Heart right ventricle (tissue), 16 donors: ENCODE measurements around the gene TSHZ3. TPM values are rescaled to one million over a fixed set of nuclear protein-coding genes. Genes with fewer than 3 reads are reported as not detected.

Source experiments
- ATAC-seq, 8 donors: fragments of 200-7000 bp; cut with Tn5 transposase; one replicate each; pipeline ENCODE4 v1.9.1; 2020; ENCODE audit warnings: mild to moderate bottlenecking in 8 of 8, moderate library complexity in 8 of 8, moderate number of reproducible peaks in 1 of 8
- DNase-seq, 2 donors: peaks; one replicate each; pipeline ENCODE4 v3.0.0-alpha.2; 2020
- H3K27ac ChIP-seq, 10 donors: fragments of 200-600 bp; sonication (generic) in 2 of 10; one replicate each; pipeline versions ENCODE4 v1.5.0 to v1.8.0; 2020 to 2022; ENCODE audit warnings: mild to moderate bottlenecking in 3 of 10
- H3K27me3 ChIP-seq, 7 donors: fragments of 200-600 bp; one replicate each; pipeline ENCODE4 v1.8.0; 2021 to 2022; ENCODE audit warnings: mild to moderate bottlenecking in 2 of 7
- H3K36me3 ChIP-seq, 9 donors: fragments of 200-600 bp; sonication (generic) in 1 of 9; one replicate each; pipeline versions ENCODE4 v1.5.0 to v1.8.0; 2020 to 2022; ENCODE audit warnings: mild to moderate bottlenecking in 2 of 9
- H3K4me1 ChIP-seq, 9 donors: fragments of 200-600 bp; sonication (generic) in 1 of 9; one replicate each; pipeline versions ENCODE4 v1.5.0 to v1.8.0; 2020 to 2022; ENCODE audit warnings: mild to moderate bottlenecking in 4 of 9
- H3K4me3 ChIP-seq, 10 donors: fragments of 200-600 bp; sonication (generic) in 2 of 10; one replicate each; pipeline versions ENCODE4 v1.5.0 to v1.8.0; 2020 to 2022; ENCODE audit warnings: mild to moderate bottlenecking in 7 of 10, moderate library complexity in 2 of 10
- H3K9me3 ChIP-seq, 11 donors: fragments of 200-600 bp in 10 of 11; sonication (generic) in 2 of 11; one replicate each; pipeline versions ENCODE4 v1.5.0 to v1.8.0; 2013 to 2022; ENCODE audit warnings: mild to moderate bottlenecking in 2 of 11, control low read depth in 1 of 11, moderate library complexity in 1 of 11
- WGBS, 2 donors: extraction: QIAGEN DNeasy Blood & Tissue Kit; methylation state at CpG; one replicate each; pipeline ENCODE4 v1.1.7; 2013; ENCODE audit warnings: inconsistent platforms in 1 of 2; 5-methylcytosine and 5-hydroxymethylcytosine counted together
- intact Hi-C, 10 donors: fragments of 100-400 bp; cut with DNase I; formaldehyde crosslinking; loops; one replicate each; pipeline versions ENCODE4 v1.11.1 to v1.14.2; 2022
- polyA plus RNA-seq, 2 donors: library from polyadenylated mRNA; stranded (reverse); fragments of 200-250 nt; gene quantifications; one replicate each; pipeline ENCODE4 v1.2.3, GENCODE V29; 2013
- total RNA-seq, 10 donors: library from RNA; stranded (reverse); fragmentation: NEBNext Ultra II Directional in 3 of 10; extraction: Animal tissue kit (Norgen Biotek cat#: 25700) in 3 of 10; gene quantifications; one replicate each; pipeline versions ENCODE4 v1.2.1 to v1.2.4, GENCODE V29; 2021 to 2023
- TF ChIP-seq, protein P1 (sequence below), 9 donors: fragments of 200-600 bp; sonication (generic) in 2 of 9; IDR thresholded peaks; one replicate each; pipeline versions ENCODE4 v1.5.0 to v1.8.0; 2021 to 2022; ENCODE audit warnings: antibody characterized with exemption in 9 of 9, mild to moderate bottlenecking in 5 of 9, moderate library complexity in 1 of 9
- donor health status: Arrhythmogenic right ventricular cardiomyopathy.
- donor health status: ischemic (EF 13 %, LVEDD 7.1; RV severe dilation, severe dysfunction).
- donor health status: healthy with polysubstance abuse.
- donor health status: DM: no; HTN: yes; CAD: no.
- donor health status: DM: no; HTN: no; CAD: no.
- donor health status: ischemic (EF 25% LVEDD 6.9; RV normal size, moderate dysfunction).
- donor health status: ischemic (EF 25% LVEDD 5.7; RV mildly dilated, moderate dysfunction).
- donor health status: healthy.
- donor health status: DM: yes; HTN: yes; CAD: no.
- donor health status: Ischemic cardiomyopathy.
- donor health status: ischemic (EF 35%, LVEDD 5.7; RV mildly dilated, moderate dysfunction).
- donor health status: nonischemic (EF 11% LVEDD 7.7; RV severe dilation, severe dysfunction).
- donor health status: DM: yes; HTN: yes; CAD: no.
- donor health status: PGD.
- donor health status: ischemic (EF 29% LVEDD 5.4; RV normal size, mild dysfunction).
- donor health status: nonischemic (EF 23%, LVEDD 6.1; RV moderate dilation, normal function).

Gene TSHZ3
- total and polyA plus RNA-seq, 12 donors, result 1.7 to 5.0 (median 3.1) TPM

DNA sequence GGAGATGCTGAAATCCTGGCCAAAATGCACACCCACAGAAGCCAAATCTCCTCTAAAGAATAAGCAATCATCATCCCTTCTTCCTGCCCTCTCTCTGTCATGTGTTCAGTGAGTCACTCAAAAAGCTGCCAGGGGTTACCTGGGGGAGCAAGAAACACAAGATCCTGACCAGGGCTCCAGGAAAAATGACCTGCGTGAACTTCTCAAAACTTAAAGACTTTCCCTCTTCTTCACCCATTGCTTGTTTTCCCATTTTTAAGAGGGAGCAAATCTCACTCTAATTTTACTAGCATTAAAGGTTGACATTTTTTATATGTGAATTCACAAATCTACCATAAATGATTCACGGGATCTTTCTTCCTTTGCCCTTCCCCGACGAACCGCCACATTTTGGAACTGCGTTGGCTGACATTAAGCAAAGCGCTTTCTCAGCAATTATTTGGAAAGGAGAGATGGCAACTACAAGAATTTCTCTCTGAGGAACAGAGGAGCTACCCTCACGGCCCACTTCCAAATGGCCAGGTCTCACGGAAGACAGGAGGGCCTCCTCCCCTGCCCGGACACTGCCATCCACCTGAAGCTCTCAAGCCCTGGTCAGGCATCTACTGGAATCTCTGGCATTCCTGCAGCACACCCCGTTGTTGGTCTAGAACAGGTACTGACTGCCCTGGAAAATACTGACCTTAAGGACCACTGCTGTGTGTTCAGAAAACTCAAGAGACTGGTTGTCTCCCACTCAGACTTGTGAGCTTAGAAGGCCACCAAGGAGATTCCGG is 14.2 kb downstream of the TSHZ3 start:
- Histone ChIP-seq H3K9me3 (no peaks in the 10 kb centered on the region), H3K4me3 (no peak overlapping the region), H3K36me3 (peaks cover 0 to 5% (median 0%) of the 10 kb centered on the region in 9 donors), H3K27me3 (no peaks in the 10 kb centered on the region), H3K4me1 (peaks cover 0 to 44% (median 4%) of the 10 kb centered on the region in 9 donors), H3K27ac (no peak overlapping the region)
- intact Hi-C loops, result no loop called here
- 90 to 93% methylated on average over 12 of the region's 12 CpGs for WGBS, 2 donors
- DNase-seq, result no peak
- TF ChIP-seq, protein P1, sequence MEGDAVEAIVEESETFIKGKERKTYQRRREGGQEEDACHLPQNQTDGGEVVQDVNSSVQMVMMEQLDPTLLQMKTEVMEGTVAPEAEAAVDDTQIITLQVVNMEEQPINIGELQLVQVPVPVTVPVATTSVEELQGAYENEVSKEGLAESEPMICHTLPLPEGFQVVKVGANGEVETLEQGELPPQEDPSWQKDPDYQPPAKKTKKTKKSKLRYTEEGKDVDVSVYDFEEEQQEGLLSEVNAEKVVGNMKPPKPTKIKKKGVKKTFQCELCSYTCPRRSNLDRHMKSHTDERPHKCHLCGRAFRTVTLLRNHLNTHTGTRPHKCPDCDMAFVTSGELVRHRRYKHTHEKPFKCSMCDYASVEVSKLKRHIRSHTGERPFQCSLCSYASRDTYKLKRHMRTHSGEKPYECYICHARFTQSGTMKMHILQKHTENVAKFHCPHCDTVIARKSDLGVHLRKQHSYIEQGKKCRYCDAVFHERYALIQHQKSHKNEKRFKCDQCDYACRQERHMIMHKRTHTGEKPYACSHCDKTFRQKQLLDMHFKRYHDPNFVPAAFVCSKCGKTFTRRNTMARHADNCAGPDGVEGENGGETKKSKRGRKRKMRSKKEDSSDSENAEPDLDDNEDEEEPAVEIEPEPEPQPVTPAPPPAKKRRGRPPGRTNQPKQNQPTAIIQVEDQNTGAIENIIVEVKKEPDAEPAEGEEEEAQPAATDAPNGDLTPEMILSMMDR (IDR thresholded peaks at IDR 0.05), result no peak
- no peak for ATAC-seq

DNA sequence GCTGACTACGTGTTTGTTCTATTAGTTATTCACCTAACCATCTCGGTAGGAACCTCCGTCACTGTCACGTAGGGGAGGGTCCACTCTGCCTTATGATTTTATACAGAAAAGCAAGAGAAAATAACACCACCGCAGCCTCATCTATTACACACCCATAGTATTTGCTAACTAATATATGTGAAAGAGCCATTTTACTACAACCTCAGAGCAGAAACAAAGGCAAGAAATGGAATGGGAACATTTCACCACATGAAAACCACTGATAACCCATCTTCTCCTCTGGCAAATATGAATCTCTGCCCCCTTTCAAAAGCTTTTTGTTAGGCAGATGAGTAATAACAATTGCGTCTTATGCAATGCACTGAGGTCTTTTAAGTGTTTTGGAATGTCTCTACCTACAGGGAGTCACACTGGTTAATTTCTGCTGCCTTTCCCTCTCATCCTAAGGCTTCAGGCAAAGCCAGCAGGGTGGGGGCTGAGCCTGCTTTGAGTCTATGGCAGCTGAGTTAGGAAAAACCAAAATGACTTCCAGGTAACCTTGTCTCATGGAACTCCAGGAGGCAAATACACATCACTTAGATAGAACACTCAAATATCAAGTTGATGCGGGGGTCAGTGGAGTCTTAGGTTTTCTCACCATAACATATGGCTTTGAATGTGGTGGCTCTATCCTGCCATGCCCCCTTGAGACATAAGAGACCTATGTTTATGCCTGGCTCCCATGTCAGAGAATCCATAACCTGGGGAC is 15.0 kb downstream of the TSHZ3 start:
- Histone ChIP-seq H3K4me1 (peaks cover 0 to 43% (median 10%) of the 10 kb centered on the region in 9 donors), H3K4me3 (no peak overlapping the region), H3K27me3 (no peaks in the 10 kb centered on the region), H3K27ac (no peak overlapping the region), H3K36me3 (peaks cover 0 to 5% (median 0%) of the 10 kb centered on the region in 9 donors), H3K9me3 (no peaks in the 10 kb centered on the region)
- TF ChIP-seq, protein P1 (IDR thresholded peaks at IDR 0.05), result no peak
- DNase-seq, result no peak
- ATAC-seq, result no peak
- 93 to 95% methylated on average over 7 of the region's 7 CpGs for WGBS, 2 donors
- intact Hi-C loops, result no loop called here

DNA sequence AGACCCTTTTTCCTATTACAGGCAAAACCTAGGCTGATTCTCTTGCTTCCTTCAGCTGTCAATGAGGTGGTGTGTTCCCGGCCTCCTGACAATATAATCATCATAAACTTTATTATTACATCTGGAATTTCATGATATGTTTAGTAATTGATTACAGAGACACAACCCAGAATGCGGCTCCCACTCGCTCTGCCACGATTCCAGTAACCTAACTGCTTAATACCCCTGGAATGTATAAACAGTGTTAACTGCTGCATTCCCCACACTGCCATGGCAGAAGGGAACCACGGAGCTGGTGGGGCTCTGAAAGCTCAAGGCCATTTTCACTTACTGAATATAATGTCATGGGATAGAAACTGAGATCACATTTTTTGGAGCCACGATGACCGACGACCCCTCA is 17.1 kb downstream of the TSHZ3 start:
- no peaks in the 10 kb centered on the region for H3K27me3 ChIP-seq
- no peak for ATAC-seq
- intact Hi-C loops, result no loop called here
- no peak for DNase-seq
- peak overlapping the region in 1 of 10 donors; percentile 79 for H3K27ac ChIP-seq
- no peaks in the 10 kb centered on the region for H3K9me3 ChIP-seq
- H3K4me3 ChIP-seq, result no peak overlapping the region
- H3K36me3 ChIP-seq, result peaks cover 0 to 5% (median 0%) of the 10 kb centered on the region in 9 donors
- TF ChIP-seq, protein P1 (IDR thresholded peaks at IDR 0.05), result no peak
- 88 to 91% methylated on average over 8 of the region's 8 CpGs for WGBS, 2 donors
- peaks cover 0 to 46% (median 10%) of the 10 kb centered on the region in 9 donors for H3K4me1 ChIP-seq

DNA sequence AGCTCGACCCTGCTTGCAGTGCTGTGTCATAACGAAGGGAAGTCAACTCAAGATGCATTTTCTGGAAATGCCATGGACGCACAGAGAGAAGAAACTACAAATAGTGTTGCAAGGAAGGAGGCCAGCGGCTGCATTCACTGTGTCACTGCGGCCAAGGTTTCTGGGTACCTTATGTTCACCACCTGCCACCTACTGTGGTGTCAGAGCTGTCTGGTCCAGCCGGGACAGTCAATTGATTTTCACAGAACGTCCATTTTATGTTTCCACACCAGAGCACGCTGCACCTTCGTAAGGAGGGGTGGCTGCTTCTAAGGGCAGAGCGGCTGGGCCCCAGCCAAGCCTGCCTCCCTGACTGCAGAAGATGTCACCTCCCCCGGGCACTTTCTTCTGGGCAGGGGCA is 17.7 kb downstream of the TSHZ3 start:
- H3K36me3 ChIP-seq, result peaks cover 0 to 4% (median 0%) of the 10 kb centered on the region in 9 donors
- H3K9me3 ChIP-seq, result no peaks in the 10 kb centered on the region
- peaks cover 0 to 50% (median 10%) of the 10 kb centered on the region in 9 donors for H3K4me1 ChIP-seq
- H3K4me3 ChIP-seq, result no peak overlapping the region
- TF ChIP-seq, protein P1 (IDR thresholded peaks at IDR 0.05), result no peak
- ATAC-seq, result no peak
- no peak for DNase-seq
- WGBS, 2 donors, result 88 to 91% methylated on average over 11 of the region's 11 CpGs
- H3K27ac ChIP-seq, result peak overlapping the region in 1 of 10 donors; percentile 79
- intact Hi-C loops, result no loop called here
- no peaks in the 10 kb centered on the region for H3K27me3 ChIP-seq
